GM18909 (cell line): Measurements from ENCODE around the gene ZKSCAN8.

ENCODE experiments used
- ATAC-seq: cut with Tn5 transposase; IDR thresholded peaks from one replicate; pipeline ENCODE4 v1.9.1; 2021; ENCODE audit warnings: mild to moderate bottlenecking; ENCODE audit not compliant: unreplicated experiment, poor library complexity

ZKSCAN8 gene

DNA sequence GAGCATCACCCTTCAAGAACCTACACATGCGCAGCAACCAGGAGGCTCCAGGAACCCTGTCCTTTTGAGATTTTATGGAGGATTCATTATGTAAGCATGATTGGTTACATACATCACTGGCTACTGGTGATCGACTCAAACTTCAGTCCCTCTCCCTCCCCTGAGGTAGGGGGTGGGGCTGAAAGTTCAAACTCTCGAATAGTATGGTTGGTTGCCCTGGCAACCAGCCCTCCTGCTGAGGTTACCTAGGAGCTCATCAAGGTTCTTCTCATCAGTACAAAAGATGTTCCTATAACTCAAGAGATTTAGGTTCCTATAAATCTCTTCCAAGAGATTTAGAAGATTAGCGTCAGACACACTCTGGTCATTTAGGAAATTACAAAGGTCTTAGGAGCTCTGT lies 61.5 kb downstream of the ZKSCAN8 start:
- ATAC-seq, result no peak

DNA sequence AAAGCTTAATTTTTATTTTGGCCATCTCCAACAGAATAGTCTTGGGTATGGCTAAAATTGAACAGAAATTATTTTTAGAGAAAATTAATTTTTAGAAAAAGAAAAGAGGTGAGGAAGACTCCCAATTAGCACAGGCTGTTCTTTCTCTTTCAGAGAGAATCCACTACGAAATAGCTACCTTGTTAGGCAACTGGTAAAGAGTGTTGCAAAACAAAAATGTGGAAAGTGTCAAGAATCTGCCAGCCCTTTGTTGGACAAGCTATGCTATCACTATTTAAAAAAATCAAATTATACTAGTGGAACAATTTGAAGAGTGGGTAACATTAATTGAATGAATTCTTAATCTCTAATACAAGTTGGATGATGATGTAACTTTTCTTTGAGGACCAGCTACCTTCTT lies 64.2 kb downstream of the ZKSCAN8 start:
- no peak for ATAC-seq

DNA sequence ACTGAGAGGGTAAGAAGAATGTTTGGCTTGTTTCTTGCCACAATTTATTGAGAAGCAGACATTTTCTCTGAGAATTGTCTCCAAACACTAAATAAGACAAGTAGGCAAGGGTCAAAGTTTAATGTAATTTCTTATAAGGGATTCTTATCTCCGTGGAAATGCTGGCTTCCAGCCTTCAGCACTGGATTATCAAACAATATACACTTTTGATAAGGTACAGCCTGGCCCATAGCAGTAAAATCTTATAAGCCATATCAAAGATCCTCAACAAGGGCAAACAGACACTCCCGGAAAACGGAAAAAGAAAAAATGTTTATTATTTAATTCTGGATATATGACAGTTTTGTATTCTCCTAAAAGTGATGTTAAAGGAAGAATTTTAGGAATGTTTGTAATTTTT lies 64.8 kb downstream of the ZKSCAN8 start:
- ATAC-seq, result no peak

DNA sequence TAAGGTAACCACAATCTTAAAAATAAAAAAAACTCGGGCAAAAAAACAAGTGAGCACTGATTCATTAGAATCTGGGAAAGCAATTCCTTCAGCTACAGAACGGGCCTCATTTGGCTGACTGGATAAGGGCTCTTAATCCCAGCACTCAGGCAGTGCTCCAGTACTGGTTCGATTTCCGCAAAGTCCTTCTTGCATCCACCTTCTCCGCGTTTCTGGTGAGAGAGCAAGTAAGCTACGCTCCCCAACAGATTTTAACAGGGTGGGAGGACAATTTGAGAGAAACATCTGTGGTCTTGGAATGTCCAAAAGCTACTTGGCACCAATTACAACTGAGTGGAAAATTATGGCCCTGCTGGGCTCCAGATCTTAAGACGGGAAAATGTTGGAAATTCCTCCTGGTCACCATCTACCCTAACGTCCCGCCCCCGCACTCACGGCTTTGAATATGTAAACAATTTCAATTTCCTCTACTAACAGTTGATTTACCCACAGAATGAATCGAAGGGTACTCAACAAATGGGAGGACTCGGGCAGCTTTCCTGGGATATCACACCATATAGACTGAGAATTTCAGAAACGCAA lies 65.3 kb downstream of the ZKSCAN8 start:
- no peak for ATAC-seq

DNA sequence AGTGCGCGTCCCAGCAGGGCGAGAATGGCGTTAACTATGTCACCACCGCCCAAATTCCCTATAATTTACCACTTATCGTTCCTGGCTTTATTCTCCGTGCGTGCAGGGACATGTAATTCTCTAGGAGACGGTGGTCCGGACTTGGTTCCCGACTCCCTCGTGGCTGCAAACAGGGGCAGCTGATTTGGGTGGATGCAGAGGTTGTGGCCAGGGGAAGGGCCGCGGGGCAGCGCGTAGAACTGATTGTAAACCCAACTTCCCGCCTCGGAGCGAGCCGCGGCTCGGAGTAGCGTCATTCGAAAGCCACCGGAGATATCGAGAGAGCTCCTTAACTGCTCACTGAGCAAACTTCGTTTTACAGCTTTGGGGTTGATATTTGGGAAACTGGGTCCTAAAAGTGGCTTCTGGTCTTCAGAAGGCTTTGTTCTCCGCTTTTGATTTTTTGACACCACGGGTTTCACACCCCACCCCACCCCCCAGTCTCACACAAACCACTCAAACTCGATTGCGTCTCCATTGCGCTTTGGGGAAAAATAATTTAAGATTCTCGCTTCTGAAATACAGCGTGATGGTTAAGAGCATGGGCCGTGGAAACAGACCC lies 65.9 kb downstream of the ZKSCAN8 start:
- no peak for ATAC-seq

DNA sequence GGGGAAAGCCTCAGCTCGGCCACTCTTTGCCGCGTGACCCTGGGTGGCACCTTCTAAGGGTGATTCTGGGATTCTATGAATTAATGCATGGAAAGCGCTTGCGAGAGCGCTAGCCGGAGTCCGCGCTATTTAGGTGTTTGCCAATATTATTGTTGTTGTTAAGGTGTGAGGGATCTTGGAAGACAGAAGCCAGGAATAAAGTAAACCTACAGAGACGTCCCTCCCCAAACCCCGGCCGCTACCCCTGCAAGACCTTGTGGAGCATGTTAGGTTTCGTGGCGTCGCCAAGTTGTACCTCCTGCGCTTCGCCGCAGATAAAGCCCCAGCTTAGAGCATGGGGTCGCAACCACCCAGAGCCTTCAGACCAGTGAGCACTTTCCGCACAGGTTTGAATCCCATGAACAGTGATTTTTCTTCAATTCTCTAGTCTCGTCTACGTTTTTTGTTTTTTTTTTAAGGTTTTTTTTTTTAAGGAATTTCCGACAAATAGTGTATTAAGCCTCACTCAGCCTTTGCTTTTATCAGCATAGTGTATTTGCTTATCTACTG lies 66.5 kb downstream of the ZKSCAN8 start:
- ATAC-seq, result no peak
